KBM-7 (cell line): ENCODE measurements around the gene TLX2.

Experiments used
- DNase-seq: peaks from one replicate; pipeline ENCODE4 v3.0.0-alpha.2; 2015
- in situ Hi-C: fragments of 300-500 bp; cut with MboI; formaldehyde crosslinking; loops from 2 replicates; pipeline ENCODE4 v1.14.3; 2020; ENCODE audit warnings: low sequenced_read_pairs, low pct_unique_long_range_greater_than_20kb, mixed read lengths

The TLX2 gene

DNA sequence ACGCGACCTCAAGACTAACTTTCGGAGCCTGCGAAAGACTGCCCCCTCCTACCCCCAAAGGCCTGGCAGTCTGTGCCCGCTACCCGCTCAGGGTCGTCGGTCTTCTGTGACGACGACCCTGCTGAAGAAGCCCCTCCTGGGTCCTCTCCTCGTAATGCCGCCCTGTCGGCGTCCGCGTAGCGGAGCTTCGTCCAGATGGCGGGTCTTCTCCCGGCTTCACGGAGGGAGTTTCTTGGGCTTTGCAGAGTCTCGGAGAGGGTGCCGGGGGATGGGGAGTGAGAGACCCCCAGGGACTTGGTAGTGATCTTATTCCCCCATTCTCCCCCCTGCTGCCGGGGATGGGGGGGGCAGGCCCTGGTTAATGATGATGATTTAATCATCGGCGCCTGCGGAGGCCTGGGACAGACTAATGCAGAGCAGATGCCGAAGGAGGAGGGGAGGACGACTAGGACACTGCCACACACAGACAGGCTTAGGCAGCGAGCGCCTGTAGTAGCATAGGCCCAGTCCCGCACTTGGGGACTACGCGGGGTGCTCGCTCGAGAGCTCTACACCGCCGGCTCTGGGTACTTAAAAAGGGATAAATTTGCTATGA is 6.2 kb upstream of the TLX2 start:
- DNase-seq: no peak
- in situ Hi-C loops: no loop called here

DNA sequence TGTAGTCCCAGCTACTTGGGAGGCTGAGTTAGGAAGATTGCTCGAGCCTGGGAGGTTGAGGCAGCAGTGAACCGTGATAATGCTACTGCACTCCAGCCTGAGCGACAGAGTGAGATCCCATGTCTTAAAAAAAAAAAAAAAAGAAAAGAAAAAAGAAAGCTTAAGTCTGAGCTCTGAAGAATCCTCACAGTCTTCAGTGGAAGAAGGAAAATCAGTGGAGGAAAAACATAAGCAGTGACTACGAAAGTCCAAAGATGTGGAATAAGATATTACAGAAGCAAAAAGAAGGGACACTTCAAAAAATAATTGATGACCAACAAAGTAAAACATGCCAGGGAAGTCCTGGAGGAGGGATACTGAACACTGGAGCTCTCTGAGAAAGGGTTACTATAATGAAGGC is 4.0 kb upstream of the TLX2 start:
- no peak for DNase-seq
- in situ Hi-C loops: no loop called here

DNA sequence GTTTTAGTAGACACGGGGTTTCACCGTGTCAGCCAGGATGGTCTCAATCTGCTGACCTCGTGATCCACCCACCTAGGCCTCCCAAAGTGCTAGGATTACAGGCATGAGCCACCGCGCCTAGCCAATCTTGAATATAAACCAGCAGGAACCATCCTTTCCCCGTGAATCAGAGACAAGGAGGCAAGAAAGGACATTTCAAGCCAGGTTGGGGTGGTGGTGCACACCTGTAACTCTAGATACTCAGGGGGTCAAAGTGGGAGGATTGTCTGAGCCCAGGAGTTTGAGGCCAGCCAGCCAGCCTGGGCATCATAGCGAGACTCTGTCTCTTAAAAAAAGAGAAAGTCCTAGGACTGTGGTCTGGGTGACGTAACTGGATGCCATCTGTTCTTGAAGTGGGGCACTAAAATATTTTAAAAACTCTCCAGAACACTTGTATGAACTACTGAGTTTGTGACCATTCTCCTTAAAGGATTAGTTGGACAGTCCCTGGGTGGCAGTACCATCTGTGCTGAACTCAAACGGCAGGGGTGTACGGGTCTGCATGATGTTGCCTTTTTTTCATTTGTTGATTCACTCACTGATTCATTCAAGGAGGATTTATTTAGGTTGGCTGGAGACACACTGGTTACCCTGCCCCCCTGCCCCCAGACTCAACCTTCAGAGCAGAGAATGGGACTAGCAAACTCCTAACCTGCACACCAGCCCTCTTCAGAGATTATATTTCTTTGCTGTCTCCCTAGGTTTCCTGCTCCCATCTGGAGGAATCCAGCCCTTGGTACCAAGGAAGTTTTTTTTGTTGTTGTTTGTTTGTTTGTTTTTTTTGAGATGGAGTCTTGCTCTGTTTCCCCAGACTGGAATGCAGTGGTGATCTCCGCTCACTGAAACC is 2.9 kb upstream of the TLX2 start:
- in situ Hi-C loops: no loop called here
- DNase-seq: no peak

DNA sequence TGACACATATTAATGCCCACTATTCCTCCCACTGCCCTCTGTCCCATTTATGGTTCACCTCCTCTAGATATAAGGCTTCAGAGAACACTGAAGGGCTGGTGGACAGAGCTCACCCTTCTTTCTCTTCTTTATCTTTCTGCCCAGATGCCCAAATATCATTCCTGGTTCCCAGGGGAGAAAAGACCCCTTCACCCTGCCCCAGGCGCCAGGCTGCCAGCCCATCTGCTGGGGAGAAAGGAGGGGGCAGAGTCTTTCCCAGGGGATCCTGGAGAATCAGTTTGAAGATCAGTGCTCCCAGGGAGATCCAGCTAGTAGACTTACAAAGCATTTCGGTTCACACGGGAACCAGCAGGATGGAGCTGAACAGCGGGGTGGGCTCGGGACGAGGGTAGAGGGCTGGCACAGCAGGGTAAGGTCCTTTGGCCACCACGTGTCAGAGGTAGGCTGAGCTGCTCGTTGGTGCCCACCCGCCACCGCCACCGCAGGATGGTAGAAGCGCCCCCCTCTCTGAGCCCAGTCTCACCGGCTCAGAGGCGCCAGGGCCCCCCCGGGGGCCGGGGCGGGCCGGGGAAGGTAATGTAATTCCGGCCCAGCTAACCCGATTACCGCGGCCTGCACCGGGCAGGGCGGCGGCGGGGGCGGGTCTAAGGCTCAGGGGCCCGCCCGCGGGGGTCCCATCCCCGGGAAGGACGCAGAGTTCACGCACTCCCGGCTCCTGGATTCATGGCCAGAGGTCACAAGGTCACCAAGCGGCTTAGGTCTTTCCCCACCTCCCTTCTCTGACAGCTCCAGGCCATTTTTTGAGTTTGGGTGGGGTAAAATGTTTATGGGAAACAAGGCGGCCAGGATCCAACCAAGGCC is 1.3 kb upstream of the TLX2 start:
- in situ Hi-C loops: no loop called here
- DNase-seq: no peak

DNA sequence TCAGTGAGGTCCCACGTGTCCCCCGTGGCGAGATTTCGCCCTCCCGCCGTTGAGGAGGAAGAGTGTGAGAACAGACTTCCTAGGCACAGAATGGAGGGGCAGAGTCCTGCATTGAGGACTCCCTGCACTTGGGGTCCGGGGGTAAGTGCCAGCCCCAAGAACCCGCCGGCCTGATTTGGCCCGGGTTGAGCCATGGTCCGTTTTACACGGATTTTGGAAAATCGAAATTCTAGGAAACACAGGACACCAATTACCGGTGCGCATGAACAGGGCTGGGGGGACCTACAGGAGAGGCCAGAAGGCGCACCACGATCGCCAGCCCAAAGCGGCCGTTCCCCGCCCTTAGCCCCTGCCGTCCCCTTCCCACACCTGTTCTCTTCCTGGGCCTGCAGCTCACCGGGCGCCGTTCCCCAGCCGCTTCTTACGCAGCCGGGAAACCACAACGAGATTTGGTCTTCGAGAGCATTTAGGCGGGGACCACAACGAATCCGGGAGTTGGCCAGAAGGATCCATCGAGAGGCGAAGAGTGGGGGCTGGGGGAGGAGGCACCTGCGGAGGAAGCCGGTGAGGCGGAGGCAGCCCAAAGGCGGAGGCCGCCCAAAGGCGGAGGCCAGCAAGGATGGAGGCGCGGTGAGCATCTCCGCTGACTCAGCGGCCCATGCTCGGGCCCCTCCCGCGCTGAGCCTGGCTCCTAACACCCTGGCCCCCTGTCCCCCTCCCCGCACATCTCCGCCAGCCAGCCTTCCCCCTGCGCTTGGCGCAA is 464 bp upstream of the TLX2 start:
- in situ Hi-C loops: no loop called here
- DNase-seq: no peak

DNA sequence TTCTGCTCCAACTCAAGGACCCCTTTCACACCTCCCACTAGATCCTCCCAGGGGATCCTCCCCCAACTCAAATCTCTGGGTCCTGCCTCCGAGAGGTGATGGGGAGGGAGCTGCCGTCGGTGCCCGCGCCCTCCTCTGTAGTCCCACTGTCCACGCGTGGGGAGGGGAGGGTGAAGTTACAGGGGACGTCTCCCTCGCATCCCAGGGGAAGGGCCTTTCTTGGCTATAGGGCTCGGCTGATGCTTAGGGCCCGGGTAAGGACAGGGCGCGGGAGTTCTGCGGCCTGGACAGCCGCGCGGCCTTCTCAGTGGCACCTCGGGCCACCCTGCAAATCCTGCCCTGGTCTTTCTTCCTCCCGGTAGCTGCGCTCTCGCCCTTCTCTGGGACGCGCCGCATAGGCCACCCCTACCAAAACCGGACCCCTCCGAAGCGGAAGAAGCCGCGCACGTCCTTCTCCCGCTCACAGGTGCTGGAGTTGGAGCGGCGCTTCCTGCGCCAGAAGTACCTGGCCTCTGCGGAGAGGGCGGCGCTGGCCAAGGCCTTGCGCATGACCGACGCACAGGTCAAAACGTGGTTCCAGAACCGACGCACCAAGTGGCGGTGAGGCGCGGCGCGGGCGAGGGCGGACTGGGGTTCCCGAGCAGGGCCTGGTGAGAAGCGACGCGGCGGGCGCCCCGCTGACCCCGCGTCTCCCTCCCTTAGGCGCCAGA is 1.2 kb downstream of the TLX2 start:
- no peak for DNase-seq
- in situ Hi-C loops: no loop called here

DNA sequence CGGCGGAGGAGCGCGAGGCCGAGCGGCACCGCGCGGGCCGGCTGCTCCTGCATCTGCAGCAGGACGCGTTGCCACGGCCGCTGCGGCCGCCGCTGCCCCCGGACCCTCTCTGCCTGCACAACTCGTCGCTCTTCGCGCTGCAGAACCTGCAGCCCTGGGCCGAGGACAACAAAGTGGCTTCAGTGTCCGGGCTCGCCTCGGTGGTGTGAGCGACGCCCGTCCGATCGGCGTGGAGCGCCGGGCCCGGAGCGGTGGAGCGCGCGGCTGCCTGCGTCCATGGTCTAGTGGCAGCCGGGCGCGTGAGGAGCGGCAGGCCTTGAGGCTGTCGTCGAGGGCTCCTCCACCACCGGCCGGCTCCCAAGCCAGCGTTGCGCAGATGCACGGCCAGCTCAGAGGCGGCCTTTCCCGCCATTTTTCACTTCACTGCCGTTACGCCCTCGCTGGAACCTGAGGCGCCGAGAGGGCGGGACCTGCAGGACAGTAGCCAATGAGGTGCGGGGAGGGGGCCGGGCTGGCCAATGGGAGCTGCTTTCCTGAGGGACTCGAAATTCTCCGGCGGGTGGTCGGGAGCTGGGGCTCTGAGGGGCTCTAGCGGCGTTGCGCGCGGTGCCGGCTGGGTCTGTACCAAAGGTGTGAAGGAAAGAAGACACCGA is 1.9 kb downstream of the TLX2 start:
- in situ Hi-C loops: no loop called here
- no peak for DNase-seq

DNA sequence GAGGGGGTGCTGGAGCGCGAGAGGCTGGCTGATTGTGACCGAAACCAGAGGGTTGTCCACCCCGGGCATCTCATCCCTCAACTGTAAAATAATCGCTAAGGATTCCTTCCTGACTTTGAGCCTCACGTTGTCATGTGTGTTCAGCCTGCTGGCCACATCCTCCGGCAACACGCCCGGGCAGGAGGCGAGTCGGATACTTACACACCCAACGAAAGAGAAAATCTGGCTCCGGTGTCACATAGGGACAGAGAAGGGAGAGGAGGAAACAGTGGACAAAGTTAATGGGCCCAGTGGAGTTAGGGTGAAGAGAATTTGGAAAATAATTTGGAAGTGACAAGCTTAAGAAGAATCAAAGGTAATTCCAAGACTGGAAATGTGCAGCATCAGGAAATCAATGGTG is 2.4 kb downstream of the TLX2 start:
- DNase-seq: no peak
- in situ Hi-C loops: no loop called here

DNA sequence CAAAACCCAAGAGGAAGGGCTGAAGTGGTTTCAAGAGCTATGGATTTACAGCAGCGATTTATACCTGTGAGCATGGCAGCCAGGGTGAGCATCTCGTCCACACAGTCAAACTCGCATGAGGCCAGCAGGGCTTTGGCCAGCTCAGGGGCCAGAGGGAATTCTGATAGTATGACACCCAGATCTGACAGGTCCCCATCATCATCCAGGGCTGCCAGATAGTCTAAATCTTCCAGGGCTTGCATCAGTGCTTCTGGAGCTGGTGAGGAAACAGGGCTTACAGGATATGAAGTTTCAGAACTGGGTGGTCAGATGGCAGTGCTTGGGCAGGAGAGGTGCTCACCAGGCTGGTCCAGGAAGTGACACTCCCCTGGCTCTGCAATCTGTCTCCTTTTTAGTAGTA is 8.3 kb downstream of the TLX2 start:
- no peak for DNase-seq
- in situ Hi-C loops: no loop called here

DNA sequence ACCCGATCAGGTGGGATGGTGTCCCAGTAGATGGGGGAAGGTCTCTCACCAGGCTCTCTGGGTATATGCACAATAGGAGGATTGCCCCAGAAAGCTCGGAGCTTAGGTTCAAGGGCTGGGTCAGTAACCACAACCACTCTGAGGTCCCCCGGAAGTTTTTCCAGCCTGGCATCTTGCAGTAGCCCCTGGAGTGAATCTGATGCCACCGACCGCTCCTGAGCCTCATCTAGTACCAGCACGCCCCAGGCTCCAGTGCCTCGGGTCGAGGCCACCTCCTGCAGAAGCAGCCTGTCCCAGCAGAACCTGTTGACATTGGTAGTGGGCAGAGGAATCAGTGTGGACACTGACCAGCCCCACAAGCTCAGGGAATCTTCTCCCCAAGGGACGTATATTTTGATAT is 9.8 kb downstream of the TLX2 start:
- DNase-seq: no peak
- in situ Hi-C loops: no loop called here

DNA sequence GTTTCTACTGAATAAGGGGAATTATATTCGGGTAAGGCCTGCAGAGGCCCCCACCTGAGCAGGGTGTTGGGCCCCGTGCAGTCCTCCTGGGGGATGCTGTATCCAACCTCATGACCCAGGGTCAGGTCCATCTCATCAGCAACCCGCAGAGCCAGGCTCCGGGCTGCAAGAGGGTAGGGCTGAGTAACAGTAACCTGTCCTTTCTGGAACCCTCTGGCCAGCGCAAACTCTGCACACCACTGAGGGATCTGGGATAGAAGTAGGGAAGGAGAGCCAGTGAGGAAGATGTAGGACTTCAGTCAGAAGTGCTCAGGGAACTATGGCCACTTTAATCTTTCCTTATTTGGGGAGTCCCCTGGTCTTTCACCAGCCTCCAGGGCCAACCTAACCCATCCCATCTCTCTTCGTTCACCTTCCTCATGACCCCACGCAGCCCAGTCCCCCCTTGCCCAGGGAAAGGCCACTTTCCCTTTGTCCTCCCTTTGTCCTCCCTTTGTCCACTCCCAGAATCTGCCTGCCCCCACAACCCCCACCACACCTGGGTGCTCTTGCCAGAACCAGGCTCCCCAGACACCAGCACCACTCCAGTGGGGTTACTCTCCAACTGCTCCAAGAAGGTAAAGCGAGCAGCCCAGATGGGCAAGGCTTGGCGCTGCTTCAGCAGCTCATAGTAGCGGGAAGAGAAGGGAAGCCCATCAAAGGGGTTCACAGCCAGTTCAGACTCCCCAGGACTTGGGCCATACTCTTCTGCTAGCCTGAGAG is 10.9 kb downstream of the TLX2 start:
- DNase-seq: no peak
- in situ Hi-C loops: no loop called here

DNA sequence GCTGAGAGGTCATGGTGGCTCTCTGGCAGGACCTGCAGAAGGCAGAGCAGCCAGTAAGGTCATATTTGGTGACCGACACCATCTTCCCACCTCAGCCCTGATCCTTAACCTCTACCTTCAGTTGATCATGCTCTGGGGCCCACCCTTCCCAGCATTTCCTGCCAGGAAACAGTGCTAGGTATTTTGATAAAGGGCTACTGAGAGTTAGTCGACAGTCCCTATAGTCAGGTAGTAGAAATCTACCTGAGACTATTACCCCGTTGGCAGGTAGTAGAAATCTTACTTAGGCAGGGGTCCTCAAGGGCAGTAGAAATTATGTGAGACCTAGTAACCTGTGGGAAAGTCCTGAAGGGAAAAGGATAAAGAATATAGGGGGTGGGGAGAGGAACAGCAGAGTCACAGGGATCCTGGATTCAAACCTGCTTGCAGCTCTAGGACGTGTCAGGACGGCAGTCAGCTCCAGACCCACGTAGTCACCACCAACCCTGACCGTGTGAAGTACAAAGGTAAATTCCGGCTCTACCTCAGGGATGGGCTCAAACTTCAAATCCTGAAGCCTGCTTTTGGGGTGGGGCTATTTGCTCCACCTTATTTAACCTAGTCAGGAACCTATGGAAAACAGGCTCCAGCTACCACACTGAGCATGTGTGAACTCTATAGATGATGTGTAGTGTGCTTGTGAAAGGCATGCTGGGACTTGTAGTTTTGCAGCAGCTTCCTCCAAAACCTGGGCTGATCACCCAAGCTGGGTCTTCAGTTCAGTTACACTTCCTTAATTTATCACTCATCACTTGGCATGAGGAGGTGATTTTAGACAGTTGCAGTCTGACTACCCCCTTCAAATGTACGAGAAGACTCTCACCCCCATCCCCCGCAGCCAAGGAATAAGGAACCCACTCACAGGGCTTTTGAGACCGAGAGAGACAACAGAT is 11.7 kb downstream of the TLX2 start, which contains the start of gene DQX1:
DQX1 (minus strand) TSS at position 515 of the 932 bp plus-strand sequence; CDS start at position 13, 502 bp downstream.
- in situ Hi-C loops: no loop called here
- DNase-seq: peak; percentile 84

DNA sequence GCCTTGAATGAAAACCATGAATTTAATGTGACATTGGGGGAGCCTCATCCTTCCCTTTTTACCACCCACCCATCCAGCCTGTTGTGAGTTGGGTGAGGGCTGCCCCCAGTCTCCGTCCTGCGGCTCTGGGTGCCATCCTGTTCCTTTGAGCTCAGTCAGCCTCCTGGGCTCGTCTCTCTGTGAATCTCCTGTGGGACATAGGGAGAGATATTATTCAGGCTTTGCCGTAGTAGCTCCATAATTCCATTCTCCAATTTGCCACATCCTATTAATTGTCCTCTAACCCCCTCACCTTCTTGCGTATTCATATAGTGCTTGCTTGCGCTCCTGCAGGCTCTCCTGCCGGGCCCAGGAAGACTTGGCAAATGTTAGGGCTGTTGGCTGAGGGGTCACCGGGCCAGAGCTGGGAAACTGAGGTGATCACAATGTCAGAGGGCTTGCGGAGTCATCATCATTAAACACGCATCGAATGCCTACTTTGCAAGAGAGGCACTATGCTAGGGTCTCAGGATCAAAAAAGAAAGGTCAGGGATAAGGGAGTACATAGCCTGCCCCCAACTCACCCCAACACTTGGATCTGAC is 12.5 kb downstream of the TLX2 start:
- in situ Hi-C loops: no loop called here
- DNase-seq: no peak

DNA sequence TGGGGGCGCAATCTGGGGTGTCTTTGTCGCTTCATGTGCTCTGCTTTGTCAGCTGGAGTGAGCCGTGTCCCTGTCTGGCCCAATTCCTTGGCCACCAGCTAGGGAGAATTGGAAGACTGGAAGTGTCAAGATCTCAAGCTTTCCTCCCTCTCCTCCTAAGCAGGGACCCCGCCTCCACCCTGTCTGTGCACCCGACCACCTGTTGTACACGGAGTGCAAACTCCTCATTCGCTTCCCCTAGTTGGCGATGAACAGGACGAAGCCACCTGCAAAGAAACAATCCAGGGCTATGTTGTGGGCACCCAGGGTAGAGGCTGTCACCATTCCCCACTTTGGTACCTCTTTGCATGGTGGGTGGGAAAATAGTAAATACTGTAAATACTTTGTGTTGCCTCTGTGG is 13.5 kb downstream of the TLX2 start:
- in situ Hi-C loops: no loop called here
- no peak for DNase-seq

DNA sequence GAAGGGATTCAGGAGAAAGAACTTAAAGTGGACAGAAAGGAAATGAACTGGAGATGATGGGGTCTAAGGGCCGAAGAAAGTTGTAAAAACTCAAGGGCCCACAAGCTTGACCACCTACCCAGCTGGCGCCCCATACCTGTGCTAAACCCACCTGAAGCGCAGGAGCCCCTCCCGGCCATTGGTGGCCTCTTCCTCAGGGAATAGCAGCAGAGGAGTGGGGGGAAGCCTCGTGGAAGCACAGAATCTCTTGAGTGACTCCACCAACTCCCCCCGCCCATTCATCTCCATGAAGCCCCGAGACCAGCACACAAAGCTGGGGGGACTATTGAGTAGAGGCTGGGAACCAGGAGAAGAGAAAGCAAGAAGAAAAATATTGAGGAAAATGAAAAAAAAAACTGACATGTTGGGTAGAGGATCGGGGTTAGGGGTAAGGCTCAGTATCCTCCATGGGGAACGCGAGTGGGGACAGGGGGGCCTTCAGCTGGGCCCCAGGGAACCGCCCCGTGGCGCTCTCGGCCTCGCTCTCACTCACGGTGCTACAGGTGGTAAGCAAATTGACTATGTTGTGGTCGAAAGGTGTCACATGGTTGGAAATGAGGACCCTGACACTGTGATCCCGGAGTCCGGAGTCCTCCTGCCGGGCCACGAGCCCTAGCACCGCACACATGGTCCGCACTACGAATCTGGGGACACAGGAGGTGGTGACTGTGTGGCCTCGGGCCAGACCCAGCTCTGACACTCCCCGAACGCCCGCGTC is 14.5 kb downstream of the TLX2 start:
- DNase-seq: no peak
- in situ Hi-C loops: no loop called here
